T-helper 1 cell treated with Interleukin-12 subunit alpha and Interleukin-12 subunit beta and Interleukin-4 antibody, amounts not matched to agents 30 ng/mL and 1 ng/mL, for 36 hours (primary cell): ENCODE data around the gene IL18. TPM values are rescaled to one million over a fixed set of nuclear protein-coding genes. Genes with fewer than 3 reads are reported as not detected.
"Not testable (repeated sequence)": the region's sequence is repeated elsewhere in the genome, so short reads cannot be mapped to it uniquely, and the experiment has no call there.

Experiments
- intact Hi-C: fragments of 100-400 bp; cut with micrococcal nuclease; formaldehyde crosslinking; loops from one replicate; pipeline ENCODE4 v1.15.1; 2024
- total RNA-seq: library from RNA; stranded (reverse); gene quantifications from 2 replicates; pipeline ENCODE4 v1.2.3, GENCODE V29; 2022

Gene IL18
- total RNA-seq, 1 donor from 2014 or later: 0.39 TPM

DNA sequence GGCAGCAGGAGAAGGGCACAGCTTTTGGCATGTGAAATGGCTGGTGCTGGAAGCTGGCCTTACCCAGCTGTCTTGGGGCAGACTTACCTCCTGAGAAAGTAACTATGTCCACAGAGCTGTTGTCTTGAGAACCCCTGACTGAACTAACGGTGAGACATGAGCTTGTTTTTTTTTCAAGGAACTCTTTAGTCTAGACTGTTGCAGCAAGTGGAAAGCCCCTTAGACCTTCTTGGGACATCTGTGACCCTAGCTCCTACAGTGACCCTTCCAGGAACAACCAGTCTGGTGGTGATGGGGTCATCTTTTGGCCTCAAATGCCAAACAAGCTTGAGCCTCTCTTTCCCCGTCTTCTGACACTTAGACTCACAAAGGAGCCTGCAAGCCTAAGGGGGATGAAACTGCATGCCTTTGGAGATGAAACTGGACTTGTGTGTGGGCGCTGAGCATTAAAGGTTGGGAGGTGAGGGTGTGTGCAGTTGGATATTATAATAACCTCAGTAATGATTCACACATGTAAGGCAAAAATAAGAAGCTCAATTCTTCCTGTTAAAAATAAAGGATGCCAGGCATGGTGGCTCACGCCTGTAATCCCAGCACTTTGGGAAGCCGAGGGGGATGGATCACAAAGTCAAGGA lies 41.8 kb downstream of the IL18 start:
- intact Hi-C loops: no loop called here

DNA sequence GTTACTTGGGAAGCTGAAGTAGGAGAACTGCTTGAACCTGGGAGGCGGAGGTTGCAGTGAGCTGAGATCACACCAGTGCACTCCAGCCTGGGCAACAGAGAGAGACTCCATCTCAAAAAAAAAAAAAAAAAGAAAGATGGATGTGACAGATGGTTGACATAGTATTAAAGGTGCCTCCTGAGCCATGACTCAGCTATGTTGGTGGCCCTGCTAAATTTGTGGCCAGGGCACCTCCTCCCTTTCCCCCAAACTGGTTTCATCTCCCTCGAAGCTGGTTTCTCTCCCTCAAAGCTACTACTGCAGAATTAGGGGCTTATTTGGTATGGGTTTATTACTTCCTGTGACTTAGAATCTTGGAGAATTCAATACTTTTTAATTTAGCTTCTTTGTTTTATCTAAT lies 45.7 kb downstream of the IL18 start:
- intact Hi-C loops: no loop called here

GRCh38 chr11:112115386-112115785 lies 48.5 kb downstream of the IL18 start:
- intact Hi-C loops: no loop called here

GRCh38 chr11:112114460-112114859 lies 49.4 kb downstream of the IL18 start:
- intact Hi-C loops: no loop called here

DNA sequence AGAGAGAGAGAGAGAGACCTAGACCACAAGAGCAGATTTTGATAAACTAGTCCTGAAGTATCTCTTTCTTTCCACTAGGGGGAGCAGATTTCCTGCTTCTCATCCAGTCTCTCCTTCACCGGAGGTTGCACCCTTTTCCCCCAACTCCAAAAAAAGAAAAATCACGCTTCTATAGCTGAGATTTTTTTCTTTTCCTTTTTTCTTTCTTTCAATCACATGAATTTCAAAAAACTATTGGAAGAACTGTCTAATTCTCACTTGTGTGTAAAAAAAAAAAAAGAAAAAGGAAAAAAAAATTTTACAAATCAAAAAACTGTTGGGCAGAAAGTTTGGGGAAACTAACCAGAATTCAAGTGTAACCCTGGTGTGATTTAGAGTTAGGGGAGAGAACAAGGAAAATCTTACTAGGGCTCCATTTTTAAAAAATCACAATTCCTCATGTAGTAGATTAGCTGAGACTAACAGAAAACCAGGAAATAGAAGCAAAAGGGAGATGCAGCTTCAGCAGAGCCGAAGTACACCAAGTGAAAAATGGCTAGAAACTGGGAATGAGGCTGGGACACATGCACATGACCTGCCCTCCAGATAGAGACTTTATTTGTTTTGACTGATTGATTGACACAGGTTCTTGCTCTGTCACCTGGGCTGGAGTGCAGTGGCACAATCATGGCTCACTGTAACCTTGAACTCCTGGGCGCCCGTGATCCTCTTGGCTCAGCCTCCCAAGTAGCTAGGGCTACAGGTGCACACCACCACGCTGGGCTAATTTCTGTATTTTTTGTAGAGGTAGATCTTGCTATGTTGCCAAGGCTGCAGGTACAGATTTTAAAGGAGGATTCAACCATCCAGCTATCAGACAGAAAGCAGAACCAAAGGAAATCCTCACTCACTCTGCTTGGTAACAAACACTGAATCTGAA lies 50.1 kb downstream of the IL18 start:
- intact Hi-C loops: loop anchor here (1.0 kb wide), 3 partner anchors 62 to 182 kb away; partner anchors contain the start of gene BCO2

DNA sequence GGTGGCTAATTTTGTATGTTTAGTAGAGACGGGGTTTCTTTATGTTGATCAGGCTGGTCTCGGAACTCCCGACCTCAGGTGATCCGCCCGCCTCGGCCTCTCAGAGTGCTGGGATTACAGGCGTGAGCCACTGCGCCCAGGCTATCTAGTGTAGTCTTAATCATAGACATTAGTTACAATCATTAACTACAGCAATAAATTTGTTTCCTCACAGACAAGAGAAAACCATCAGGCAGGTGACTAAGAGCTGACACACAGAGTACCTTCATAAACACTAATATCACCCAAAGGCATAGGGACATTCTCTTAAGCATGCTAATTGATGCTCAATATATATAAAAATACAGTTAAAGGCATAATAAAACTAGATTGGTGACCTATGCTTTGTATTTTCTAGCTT lies 57.8 kb downstream of the IL18 start:
- intact Hi-C loops: no loop called here

DNA sequence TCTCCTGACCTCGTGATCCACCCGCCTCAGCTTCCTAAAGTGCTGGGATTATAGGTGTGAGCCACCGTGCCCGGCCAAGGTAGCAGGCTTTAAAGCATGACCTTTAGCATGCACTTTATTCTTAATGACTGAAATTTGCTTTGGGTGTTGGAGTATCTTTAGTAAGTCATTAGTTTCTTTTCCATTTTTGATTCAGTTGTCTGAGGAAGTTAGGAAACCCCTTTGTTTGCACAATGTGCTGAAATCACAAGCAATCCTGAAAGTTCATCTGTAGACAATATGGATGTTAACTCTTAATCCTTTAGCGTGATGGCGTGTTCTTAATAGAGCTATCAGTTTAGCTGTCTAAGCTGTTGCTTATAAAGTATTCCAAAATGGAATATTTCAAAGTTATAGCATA lies 60.4 kb downstream of the IL18 start:
- intact Hi-C loops: no loop called here

- intact Hi-C loops: no loop called here
Observed at GRCh38 chr11:112100462-112100861, 63.4 kb downstream of the IL18 start.

DNA sequence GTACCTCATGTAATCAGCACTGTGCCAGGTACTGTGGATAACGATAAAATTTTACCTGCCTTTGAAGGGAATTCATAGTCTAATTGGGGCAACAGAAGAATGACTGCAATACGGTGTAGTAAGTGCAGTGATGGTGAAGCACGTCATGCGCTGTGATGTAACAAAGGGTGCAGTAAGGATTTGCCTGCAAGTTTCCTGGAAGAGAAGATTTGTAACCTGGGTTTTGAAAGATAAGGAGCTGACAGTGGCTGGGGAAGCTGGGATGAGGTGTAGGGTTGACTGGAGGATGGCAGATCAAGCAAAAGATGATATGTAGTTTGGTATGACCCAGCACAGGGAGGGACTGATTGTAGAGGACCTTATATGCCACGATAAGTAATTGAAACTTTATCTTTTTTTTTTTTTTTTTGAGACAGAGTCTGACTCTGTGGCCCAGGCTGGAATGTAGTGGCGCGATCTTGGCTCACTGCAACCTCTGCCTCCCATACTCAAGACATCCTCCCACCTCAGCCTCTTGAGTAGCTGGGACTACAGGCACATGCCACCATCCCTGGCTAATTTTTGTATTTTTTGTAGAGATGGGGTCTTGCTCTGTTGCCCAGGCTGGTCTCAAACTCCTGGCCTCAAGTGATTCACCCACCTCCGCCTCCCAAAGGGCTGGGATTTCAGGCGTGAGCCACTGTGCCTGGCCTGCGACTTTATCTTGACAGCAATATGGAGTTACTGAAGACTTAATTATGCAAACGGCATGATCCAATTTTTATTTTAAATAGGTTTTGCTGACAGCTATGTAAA lies 66.0 kb downstream of the IL18 start:
- intact Hi-C loops: no loop called here

DNA sequence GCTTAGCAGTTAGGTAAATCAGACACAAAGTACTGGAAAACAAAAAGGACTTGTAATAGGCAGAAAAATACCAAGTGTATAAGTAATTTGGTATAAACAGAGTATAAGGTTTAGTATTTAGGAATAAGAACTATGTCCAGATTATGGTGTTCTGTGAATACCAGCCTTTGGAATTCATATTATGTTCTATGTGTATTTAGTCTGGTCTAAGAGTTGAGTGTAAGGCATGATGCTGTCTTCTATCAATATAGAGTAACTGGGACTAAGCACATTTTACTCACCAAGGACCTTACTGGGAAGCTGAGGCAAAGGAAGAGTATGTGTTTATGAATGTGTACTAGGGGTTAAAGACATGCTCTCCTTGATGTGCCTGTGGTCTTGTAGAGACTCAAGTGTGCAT lies 67.7 kb downstream of the IL18 start:
- intact Hi-C loops: no loop called here

DNA sequence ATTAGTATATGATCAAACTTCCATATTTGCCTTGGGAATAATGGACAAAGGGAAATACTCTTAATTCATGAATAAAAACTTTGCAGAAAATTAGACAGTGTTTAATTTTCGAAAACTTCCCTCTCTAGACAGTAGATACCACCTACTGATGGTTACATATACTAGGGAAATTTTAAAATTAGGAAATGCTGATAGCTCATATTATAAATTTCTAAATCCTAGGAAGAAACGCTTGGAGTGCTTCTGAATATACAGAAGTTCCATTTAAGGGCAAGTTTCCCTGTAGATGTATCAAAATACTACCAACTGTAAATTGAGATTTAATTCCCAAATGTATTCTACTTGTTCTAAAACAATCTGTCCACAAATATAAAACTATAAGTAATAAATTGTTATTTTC lies 68.6 kb downstream of the IL18 start:
- intact Hi-C loops: not testable (repeated sequence)

Other genes starting within 250 kb of the IL18 start
- gene C11orf52, start 245.2 kb downstream of the IL18 start, total RNA-seq: not detected in 2 replicates
- 6.5 and 7.7 TPM in 2 replicates for gene DIXDC1, start 226.8 kb downstream of the IL18 start, total RNA-seq
- gene DLAT, start 138.7 kb downstream of the IL18 start, total RNA-seq: 31.1 and 31.7 TPM in 2 replicates
- not detected in 2 replicates for gene PIH1D2, start 90.1 kb downstream of the IL18 start, total RNA-seq
- 20.6 and 22.5 TPM in 2 replicates for gene NKAPD1, start 89.8 kb downstream of the IL18 start, total RNA-seq
- 52.0 and 60.2 TPM in 2 replicates for gene TIMM8B, start 77.3 kb downstream of the IL18 start, total RNA-seq
- 84.0 and 86.2 TPM in 2 replicates for gene SDHD, start 77.2 kb downstream of the IL18 start, total RNA-seq
- gene TEX12, start 3.3 kb upstream of the IL18 start, total RNA-seq: 0.46 TPM in 1 of 2 replicates, not detected in the other
- gene BCO2, start 11.4 kb upstream of the IL18 start, total RNA-seq: 1.7 and 2.2 TPM in 2 replicates
- gene PTS, start 62.3 kb upstream of the IL18 start, total RNA-seq: 23.5 and 24.8 TPM in 2 replicates
- gene PLET1, start 96.8 kb upstream of the IL18 start, total RNA-seq: not detected in 2 replicates